Measurements from ENCODE around the gene GALNT16. TPM values are rescaled to one million over a fixed set of nuclear protein-coding genes. Genes with fewer than 3 reads are reported as not detected.
"Not testable (repeated sequence)": the region's sequence is repeated elsewhere in the genome, so short reads cannot be mapped to it uniquely, and the experiment has no call there.

The GALNT16 gene
- total and polyA plus RNA-seq, 2 donors (not counting 3 experiments of a cell fraction or from before 2014, with no cell fraction given): 0.39 to 0.49 TPM

- ChIA-PET CTCF (no interaction called here), POLR2A (no interaction called here)
- peaks cover 6% of the 10 kb centered on the region for H4K20me1 ChIP-seq (replicated peaks; ENCODE audit: control insufficient read depth, extremely low read depth, insufficient read depth, low read length)
- H3K9me3 ChIP-seq (replicated peaks; ENCODE audit: control insufficient read depth, insufficient read depth, low read length): no peaks in the 10 kb centered on the region
- dilution Hi-C loops (cut with MboI; ENCODE audit: extremely low pct_ligation_motif_present, low sequenced_read_pairs): no loop called here
- H3K4me1 ChIP-seq (ENCODE audit: control insufficient read depth, extremely low read depth, insufficient read depth, low read length): no peaks in the 10 kb centered on the region
- no peak overlapping the region for H3K4me2 ChIP-seq (ENCODE audit: insufficient read depth, low read length)
- DNase-seq (ENCODE audit: low read depth, low spot score): no peak
- BruUV-seq (replicated peaks): no TSS peak
- H3K9me1 ChIP-seq (replicated peaks; ENCODE audit: control insufficient read depth, extremely low read depth, insufficient read depth, low read length): no peaks in the 10 kb centered on the region
- H3K36me3 ChIP-seq (ENCODE audit: control insufficient read depth in 2 of 2, extremely low read depth in 1 of 2, insufficient read depth in 2 of 2, low read length in 2 of 2): peaks cover 9 to 13% of the 10 kb centered on the region in 2 experiments
- peaks cover 20% of the 10 kb centered on the region for H3K79me2 ChIP-seq (ENCODE audit: control insufficient read depth, insufficient read depth, low read length)
- H2AFZ ChIP-seq (ENCODE audit: low read depth, low read length): no peak overlapping the region
- no peak for FAIRE-seq
- TF ChIP-seq JUN (IDR thresholded peaks at IDR 0.05; ENCODE audit: borderline replicate concordance, insufficient read depth, insufficient read length, low read depth) (no peak), EZH2 (IDR thresholded peaks at IDR 0.05; ENCODE audit: borderline replicate concordance, low read depth, low read length, severe bottlenecking) (no peak)
- no peak overlapping the region for H3K9ac ChIP-seq (replicated peaks; ENCODE audit: extremely low read depth, insufficient read depth, low read length)
- intact Hi-C loops (cut with micrococcal nuclease): no loop called here
- H3K4me3 ChIP-seq (replicated peaks in 1 of 3; ENCODE audit: insufficient read depth in 1 of 3, low read depth in 1 of 3, low read length in 3 of 3): no peak overlapping the region
- no peaks in the 10 kb centered on the region for H3K27me3 ChIP-seq (ENCODE audit: control insufficient read depth in 2 of 2, insufficient read depth in 2 of 2, low read length in 2 of 2)
- no peak overlapping the region for H3K27ac ChIP-seq (ENCODE audit: insufficient read depth, low read depth, low read length)
These were observed 118.3 kb downstream of the GALNT16 start for GRCh38 chr14:69378274-69378673.

GRCh38 chr14:69387311-69387710 is 127.4 kb downstream of the GALNT16 start:
- DNase-seq (ENCODE audit: low read depth, low spot score): no peak
- H3K9ac ChIP-seq (replicated peaks; ENCODE audit: extremely low read depth, insufficient read depth, low read length): no peak overlapping the region
- H3K27me3 ChIP-seq (ENCODE audit: control insufficient read depth in 2 of 2, insufficient read depth in 2 of 2, low read length in 2 of 2): no peaks in the 10 kb centered on the region
- intact Hi-C loops (cut with micrococcal nuclease) (no loop called here), dilution Hi-C loops (cut with MboI; ENCODE audit: extremely low pct_ligation_motif_present, low sequenced_read_pairs) (no loop called here)
- no peak overlapping the region for H3K4me3 ChIP-seq (replicated peaks in 1 of 3; ENCODE audit: insufficient read depth in 1 of 3, low read depth in 1 of 3, low read length in 3 of 3)
- no peaks in the 10 kb centered on the region for H3K9me3 ChIP-seq (replicated peaks; ENCODE audit: control insufficient read depth, insufficient read depth, low read length)
- no peak overlapping the region for H2AFZ ChIP-seq (ENCODE audit: low read depth, low read length)
- FAIRE-seq: peak; percentile 55
- ChIA-PET POLR2A (no interaction called here), CTCF (no interaction called here)
- TF ChIP-seq MAX (IDR thresholded peaks at IDR 0.05; ENCODE audit: insufficient read depth, insufficient read length): no peak
- no peak for TF ChIP-seq FOS (IDR thresholded peaks at IDR 0.05; ENCODE audit: borderline replicate concordance, insufficient read depth, low read length)
- no peak for TF ChIP-seq POLR2A (IDR thresholded peaks at IDR 0.05; ENCODE audit: low read depth, low read length)
- no peak for TF ChIP-seq MYC (IDR thresholded peaks at IDR 0.05; ENCODE audit: low read depth, low read length)
- TF ChIP-seq GATA2 (IDR thresholded peaks at IDR 0.05; ENCODE audit: insufficient read depth, insufficient read length, low read depth, low read length): no peak
- no peak for TF ChIP-seq EZH2 (IDR thresholded peaks at IDR 0.05; ENCODE audit: borderline replicate concordance, low read depth, low read length, severe bottlenecking)
- no peak for TF ChIP-seq CTCF (IDR thresholded peaks at IDR 0.05; ENCODE audit: extremely low read depth in 1 of 2, insufficient read depth in 1 of 2, low read depth in 1 of 2, low read length in 2 of 2)
- no peak for TF ChIP-seq POLR2AphosphoS5 (IDR thresholded peaks at IDR 0.05; ENCODE audit: insufficient read depth, low read depth, low read length)
- TF ChIP-seq JUN (IDR thresholded peaks at IDR 0.05; ENCODE audit: borderline replicate concordance, insufficient read depth, insufficient read length, low read depth): no peak
- peaks cover 16 to 42% of the 10 kb centered on the region in 2 experiments for H3K36me3 ChIP-seq (ENCODE audit: control insufficient read depth in 2 of 2, extremely low read depth in 1 of 2, insufficient read depth in 2 of 2, low read length in 2 of 2)
- H3K4me2 ChIP-seq (ENCODE audit: insufficient read depth, low read length): no peak overlapping the region
- peaks cover 91% of the 10 kb centered on the region for H3K79me2 ChIP-seq (ENCODE audit: control insufficient read depth, insufficient read depth, low read length)
- no peaks in the 10 kb centered on the region for H3K4me1 ChIP-seq (ENCODE audit: control insufficient read depth, extremely low read depth, insufficient read depth, low read length)
- no TSS peak for BruUV-seq (replicated peaks)
- H4K20me1 ChIP-seq (replicated peaks; ENCODE audit: control insufficient read depth, extremely low read depth, insufficient read depth, low read length): peaks cover 19% of the 10 kb centered on the region
- H3K9me1 ChIP-seq (replicated peaks; ENCODE audit: control insufficient read depth, extremely low read depth, insufficient read depth, low read length): no peaks in the 10 kb centered on the region
- H3K27ac ChIP-seq (ENCODE audit: insufficient read depth, low read depth, low read length): no peak overlapping the region

GRCh38 chr14:69391400-69391799 is 131.4 kb downstream of the GALNT16 start:
- H3K4me2 ChIP-seq (ENCODE audit: insufficient read depth, low read length); H3K27me3 ChIP-seq (ENCODE audit: control insufficient read depth in 2 of 2, insufficient read depth in 2 of 2, low read length in 2 of 2); BruUV-seq (replicated peaks); H3K9me3 ChIP-seq (replicated peaks; ENCODE audit: control insufficient read depth, insufficient read depth, low read length); dilution Hi-C loops (cut with MboI; ENCODE audit: extremely low pct_ligation_motif_present, low sequenced_read_pairs); FAIRE-seq; H3K4me3 ChIP-seq (replicated peaks in 1 of 3; ENCODE audit: insufficient read depth in 1 of 3, low read depth in 1 of 3, low read length in 3 of 3); H2AFZ ChIP-seq (ENCODE audit: low read depth, low read length); H3K27ac ChIP-seq (ENCODE audit: insufficient read depth, low read depth, low read length); H3K9me1 ChIP-seq (replicated peaks; ENCODE audit: control insufficient read depth, extremely low read depth, insufficient read depth, low read length); POLR2A ChIA-PET; H3K4me1 ChIP-seq (ENCODE audit: control insufficient read depth, extremely low read depth, insufficient read depth, low read length); H3K9ac ChIP-seq (replicated peaks; ENCODE audit: extremely low read depth, insufficient read depth, low read length); DNase-seq (ENCODE audit: low read depth, low spot score): not testable (repeated sequence)
- Histone ChIP-seq H3K36me3 (ENCODE audit: control insufficient read depth in 2 of 2, extremely low read depth in 1 of 2, insufficient read depth in 2 of 2, low read length in 2 of 2) (peaks cover 24 to 48% of the 10 kb centered on the region in 2 experiments), H4K20me1 (replicated peaks; ENCODE audit: control insufficient read depth, extremely low read depth, insufficient read depth, low read length) (peaks cover 13% of the 10 kb centered on the region), H3K79me2 (ENCODE audit: control insufficient read depth, insufficient read depth, low read length) (peaks cover 91% of the 10 kb centered on the region)
- CTCF ChIA-PET: interaction anchor here (1.0 to 1.3 kb wide), 2 partner anchors 10 to 148 kb away, joined by 3 read pairs; no protein-coding TSS in a partner anchor
- intact Hi-C loops (cut with micrococcal nuclease): loop anchor here (10.0 kb wide), 1 partner anchor 373 kb away; the partner anchor contains the start of gene SRSF5

Measured in endothelial cell of umbilical vein (primary cell).